RWPE1 (cell line): ENCODE results near the gene CA5B.
"Not testable (repeated sequence)": the region's sequence is repeated elsewhere in the genome, so short reads cannot be mapped to it uniquely, and the experiment has no call there.

Experiments
- CTCF ChIA-PET: fragments of 350-600 bp; sonication (Branson Sonifier 250); formaldehyde crosslinking; extraction: SDS; loops from one replicate; lab custom pipeline; 2021; lab: Yijun Ruan, JAX
- POLR2A ChIA-PET: fragments of 400-600 bp; formaldehyde crosslinking; extraction: SDS; loops from one replicate; lab custom pipeline; 2020; ENCODE audit warnings: antibody characterized with exemption; ENCODE audit not compliant: low non-redundant PET; lab: Yijun Ruan, JAX
- DNase-seq: peaks from one replicate; pipeline ENCODE4 v3.0.0; 2012; ENCODE audit warnings: low spot score
- H3K27ac ChIP-seq: fragments of 450-650 bp; 2 replicates; pipeline ENCODE4 v1.5.1; 2017
- CTCF ChIP-seq: fragments of 450-650 bp; conservative IDR thresholded peaks from 2 replicates; pipeline ENCODE4 v1.5.1; 2017; ENCODE audit warnings: low read depth, mild to moderate bottlenecking

The CA5B gene

GRCh38 chrX:15822922-15823321 is 84.9 kb downstream of the CA5B start:
- H3K27ac ChIP-seq, result no peak overlapping the region
- CTCF ChIA-PET, result no interaction called here
- POLR2A ChIA-PET, result no interaction called here
- no peak for TF ChIP-seq CTCF
- no peak for DNase-seq

- no peak for TF ChIP-seq CTCF
- no peak overlapping the region for H3K27ac ChIP-seq
- DNase-seq, result no peak
- CTCF ChIA-PET, result no interaction called here
- POLR2A ChIA-PET, result interaction anchor here (0.7 kb wide), 1 partner anchor 87 kb away, joined by 3 read pairs; no protein-coding TSS in a partner anchor
Observed at GRCh38 chrX:15825936-15826335, 87.9 kb downstream of the CA5B start.

GRCh38 chrX:15829217-15829616 is 91.1 kb downstream of the CA5B start:
- POLR2A ChIA-PET, result no interaction called here
- CTCF ChIA-PET, result no interaction called here
- H3K27ac ChIP-seq, result no peak overlapping the region
- no peak for TF ChIP-seq CTCF
- DNase-seq, result no peak

- CTCF ChIA-PET, H3K27ac ChIP-seq, DNase-seq, POLR2A ChIA-PET: not testable (repeated sequence)
Observed at GRCh38 chrX:15831347-15831746, 93.3 kb downstream of the CA5B start.

GRCh38 chrX:15834053-15834452 is 96.0 kb downstream of the CA5B start:
- CTCF ChIA-PET, result no interaction called here
- DNase-seq, result no peak
- no peak for TF ChIP-seq CTCF

GRCh38 chrX:15834827-15835595 is 96.9 kb downstream of the CA5B start:
- CTCF ChIA-PET, result no interaction called here
- POLR2A ChIA-PET, result no interaction called here
- no peak for TF ChIP-seq CTCF

More at GRCh38 chrX:15834053-15834452, 96.0 kb downstream of the CA5B start:
- no peak overlapping the region for H3K27ac ChIP-seq
- POLR2A ChIA-PET, result no interaction called here

More at GRCh38 chrX:15834827-15835595, 96.9 kb downstream of the CA5B start:
- no peak for DNase-seq
- H3K27ac ChIP-seq, result no peak overlapping the region
